Panc1 (cell line): Measurements from ENCODE around the gene NEURL4.

Experiments used
- CTCF ChIP-seq: fragments of 450-650 bp; IDR thresholded peaks from 2 replicates; pipeline ENCODE4 v1.5.1; 2017; ENCODE audit warnings: mild to moderate bottlenecking
- POLR2AphosphoS5 ChIP-seq: IDR thresholded peaks from 2 replicates; pipeline ENCODE4 v1.6.1; 2012; ENCODE audit warnings: mild to moderate bottlenecking, low read depth, low read length, moderate library complexity
- SIN3A ChIP-seq: IDR thresholded peaks from 2 replicates; pipeline ENCODE4 v1.6.1; 2012; ENCODE audit warnings: low read depth, mild to moderate bottlenecking, low read length, moderate library complexity, borderline replicate concordance; ENCODE audit not compliant: insufficient read depth
- TCF7L2 ChIP-seq: IDR thresholded peaks from 2 replicates; pipeline ENCODE4 v1.6.1; 2011; ENCODE audit warnings: mild to moderate bottlenecking, low read depth, low read length, inconsistent platforms
- TF ChIP-seq, protein P1 (sequence below), 2 experiments: IDR thresholded peaks; 2 replicates each; pipeline ENCODE4 v1.6.1; 2011 to 2012; ENCODE audit warnings: low read depth in 2 of 2, control low read depth in 1 of 2, low read length in 1 of 2, mild to moderate bottlenecking in 1 of 2, moderate library complexity in 1 of 2; ENCODE audit not compliant: insufficient read depth in 1 of 2

- no peak for TF ChIP-seq CTCF
- TF ChIP-seq, protein P1, sequence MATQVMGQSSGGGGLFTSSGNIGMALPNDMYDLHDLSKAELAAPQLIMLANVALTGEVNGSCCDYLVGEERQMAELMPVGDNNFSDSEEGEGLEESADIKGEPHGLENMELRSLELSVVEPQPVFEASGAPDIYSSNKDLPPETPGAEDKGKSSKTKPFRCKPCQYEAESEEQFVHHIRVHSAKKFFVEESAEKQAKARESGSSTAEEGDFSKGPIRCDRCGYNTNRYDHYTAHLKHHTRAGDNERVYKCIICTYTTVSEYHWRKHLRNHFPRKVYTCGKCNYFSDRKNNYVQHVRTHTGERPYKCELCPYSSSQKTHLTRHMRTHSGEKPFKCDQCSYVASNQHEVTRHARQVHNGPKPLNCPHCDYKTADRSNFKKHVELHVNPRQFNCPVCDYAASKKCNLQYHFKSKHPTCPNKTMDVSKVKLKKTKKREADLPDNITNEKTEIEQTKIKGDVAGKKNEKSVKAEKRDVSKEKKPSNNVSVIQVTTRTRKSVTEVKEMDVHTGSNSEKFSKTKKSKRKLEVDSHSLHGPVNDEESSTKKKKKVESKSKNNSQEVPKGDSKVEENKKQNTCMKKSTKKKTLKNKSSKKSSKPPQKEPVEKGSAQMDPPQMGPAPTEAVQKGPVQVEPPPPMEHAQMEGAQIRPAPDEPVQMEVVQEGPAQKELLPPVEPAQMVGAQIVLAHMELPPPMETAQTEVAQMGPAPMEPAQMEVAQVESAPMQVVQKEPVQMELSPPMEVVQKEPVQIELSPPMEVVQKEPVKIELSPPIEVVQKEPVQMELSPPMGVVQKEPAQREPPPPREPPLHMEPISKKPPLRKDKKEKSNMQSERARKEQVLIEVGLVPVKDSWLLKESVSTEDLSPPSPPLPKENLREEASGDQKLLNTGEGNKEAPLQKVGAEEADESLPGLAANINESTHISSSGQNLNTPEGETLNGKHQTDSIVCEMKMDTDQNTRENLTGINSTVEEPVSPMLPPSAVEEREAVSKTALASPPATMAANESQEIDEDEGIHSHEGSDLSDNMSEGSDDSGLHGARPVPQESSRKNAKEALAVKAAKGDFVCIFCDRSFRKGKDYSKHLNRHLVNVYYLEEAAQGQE (IDR thresholded peaks at IDR 0.05; ENCODE audit: insufficient read depth in 1 of 2, low read depth in 2 of 2, low read length in 1 of 2): no peak
- TF ChIP-seq POLR2AphosphoS5: no peak
- no peak for TF ChIP-seq TCF7L2
- no peak for TF ChIP-seq SIN3A
Observed at GRCh38 chr17:7285679-7286078, 43.5 kb downstream of the NEURL4 start.
